Measurements from ENCODE around the gene ZFC3H1. TPM values are rescaled to one million over a fixed set of nuclear protein-coding genes. Genes with fewer than 3 reads are reported as not detected.

Gene ZFC3H1
- total and polyA plus RNA-seq, 4 donors: 38.5 to 62.4 (median 59.7) TPM

GRCh38 chr12:71656740-71657139, 6.9 kb downstream of the ZFC3H1 start:
- H3K27me3 ChIP-seq (ENCODE audit: control insufficient read depth, insufficient read depth, low read length): no peaks in the 10 kb centered on the region
- 100% methylated on average over 1 of the region's 3 CpGs for WGBS (ENCODE audit: insufficient coverage)
- H3K4me1 ChIP-seq (ENCODE audit: control insufficient read depth, insufficient read depth, low read length): peaks cover 10% of the 10 kb centered on the region
- H3K27ac ChIP-seq (ENCODE audit: low read depth, low read length): no peak overlapping the region
- no peak overlapping the region for H3K4me3 ChIP-seq (ENCODE audit: low read depth, low read length)
- H3K36me3 ChIP-seq (ENCODE audit: control insufficient read depth, insufficient read depth, low read length): peaks cover 10% of the 10 kb centered on the region
- peaks cover 4% of the 10 kb centered on the region for H3K9me3 ChIP-seq (ENCODE audit: control insufficient read depth, insufficient read depth, low read length)
- no peak for DNase-seq (ENCODE audit: low read depth in 4 of 6, low spot score in 6 of 6)

- no CpG with 5 or more reads among the region's 1 CpG for WGBS (ENCODE audit: insufficient coverage)
- no peak for DNase-seq (ENCODE audit: low read depth in 4 of 6, low spot score in 6 of 6)
- Histone ChIP-seq H3K36me3 (ENCODE audit: control insufficient read depth, insufficient read depth, low read length) (peaks cover 10% of the 10 kb centered on the region), H3K27me3 (ENCODE audit: control insufficient read depth, insufficient read depth, low read length) (no peaks in the 10 kb centered on the region), H3K4me1 (ENCODE audit: control insufficient read depth, insufficient read depth, low read length) (peaks cover 1% of the 10 kb centered on the region), H3K9me3 (ENCODE audit: control insufficient read depth, insufficient read depth, low read length) (peaks cover 4% of the 10 kb centered on the region), H3K27ac (ENCODE audit: low read depth, low read length) (no peak overlapping the region), H3K4me3 (ENCODE audit: low read depth, low read length) (no peak overlapping the region)
These were observed 7.7 kb downstream of the ZFC3H1 start for GRCh38 chr12:71655907-71656306.

GRCh38 chr12:71655495-71655894, 8.2 kb downstream of the ZFC3H1 start:
- no peak for DNase-seq (ENCODE audit: low read depth in 4 of 6, low spot score in 6 of 6)
- H3K27me3 ChIP-seq (ENCODE audit: control insufficient read depth, insufficient read depth, low read length): no peaks in the 10 kb centered on the region
- no peaks in the 10 kb centered on the region for H3K4me1 ChIP-seq (ENCODE audit: control insufficient read depth, insufficient read depth, low read length)
- H3K4me3 ChIP-seq (ENCODE audit: low read depth, low read length): no peak overlapping the region
- peaks cover 4% of the 10 kb centered on the region for H3K9me3 ChIP-seq (ENCODE audit: control insufficient read depth, insufficient read depth, low read length)
- WGBS (ENCODE audit: insufficient coverage): no CpG with 5 or more reads among the region's 1 CpG
- H3K27ac ChIP-seq (ENCODE audit: low read depth, low read length): no peak overlapping the region
- H3K36me3 ChIP-seq (ENCODE audit: control insufficient read depth, insufficient read depth, low read length): peaks cover 10% of the 10 kb centered on the region

DNA sequence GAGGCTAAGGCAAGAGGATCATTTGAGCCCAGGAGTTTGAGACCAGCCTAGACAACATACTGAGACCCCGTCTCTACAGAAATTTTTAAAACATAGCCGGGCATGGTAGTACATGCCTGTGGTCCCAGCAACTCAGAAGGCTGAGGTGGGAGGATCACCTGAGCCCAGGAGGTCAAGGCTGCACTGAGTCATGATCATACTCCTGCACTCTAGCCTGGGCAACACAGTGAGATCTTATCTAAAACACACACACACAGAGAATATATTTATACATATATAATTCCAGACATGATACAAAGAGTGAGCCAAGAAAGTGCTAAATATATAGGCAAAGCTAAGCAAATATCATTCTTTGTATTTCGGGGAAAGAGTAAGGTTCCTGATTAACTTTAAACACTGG, 9.4 kb downstream of the ZFC3H1 start:
- no peaks in the 10 kb centered on the region for H3K27me3 ChIP-seq (ENCODE audit: control insufficient read depth, insufficient read depth, low read length)
- no peak overlapping the region for H3K4me3 ChIP-seq (ENCODE audit: low read depth, low read length)
- H3K27ac ChIP-seq (ENCODE audit: low read depth, low read length): no peak overlapping the region
- H3K36me3 ChIP-seq (ENCODE audit: control insufficient read depth, insufficient read depth, low read length): peaks cover 10% of the 10 kb centered on the region
- no peak for DNase-seq (ENCODE audit: low read depth in 4 of 6, low spot score in 6 of 6)
- H3K4me1 ChIP-seq (ENCODE audit: control insufficient read depth, insufficient read depth, low read length): no peaks in the 10 kb centered on the region
- H3K9me3 ChIP-seq (ENCODE audit: control insufficient read depth, insufficient read depth, low read length): peaks cover 4% of the 10 kb centered on the region
- 71% methylated on average over 2 of the region's 3 CpGs for WGBS (ENCODE audit: insufficient coverage)

- no peaks in the 10 kb centered on the region for H3K27me3 ChIP-seq (ENCODE audit: control insufficient read depth, insufficient read depth, low read length)
- no peak overlapping the region for H3K4me3 ChIP-seq (ENCODE audit: low read depth, low read length)
- no peak for DNase-seq (ENCODE audit: low read depth in 4 of 6, low spot score in 6 of 6)
- WGBS (ENCODE audit: insufficient coverage): no CpG with 5 or more reads among the region's 2 CpGs
- peaks cover 4% of the 10 kb centered on the region for H3K9me3 ChIP-seq (ENCODE audit: control insufficient read depth, insufficient read depth, low read length)
- H3K27ac ChIP-seq (ENCODE audit: low read depth, low read length): no peak overlapping the region
- H3K36me3 ChIP-seq (ENCODE audit: control insufficient read depth, insufficient read depth, low read length): peaks cover 7% of the 10 kb centered on the region
- no peaks in the 10 kb centered on the region for H3K4me1 ChIP-seq (ENCODE audit: control insufficient read depth, insufficient read depth, low read length)
These were observed 10.5 kb downstream of the ZFC3H1 start for GRCh38 chr12:71653137-71653536.

DNA sequence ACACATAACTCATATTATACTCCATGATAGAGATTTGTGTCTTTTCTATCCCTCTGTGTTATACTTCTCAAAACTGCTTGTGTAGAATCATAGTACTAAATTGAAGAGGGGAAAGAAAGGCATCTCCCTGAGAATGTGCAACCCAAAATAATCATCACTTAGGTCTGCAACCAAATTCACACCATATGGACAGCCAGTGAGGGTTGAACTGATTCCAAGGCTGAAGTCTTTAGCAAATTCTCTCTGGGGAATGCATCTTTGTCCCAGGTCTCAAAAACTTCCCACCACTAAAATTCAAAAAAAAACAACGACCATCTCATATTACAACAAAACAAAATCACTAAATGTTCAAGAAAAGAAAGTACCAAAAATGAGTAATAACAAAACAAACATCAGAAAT, 11.0 kb downstream of the ZFC3H1 start:
- no peaks in the 10 kb centered on the region for H3K4me1 ChIP-seq (ENCODE audit: control insufficient read depth, insufficient read depth, low read length)
- peaks cover 2% of the 10 kb centered on the region for H3K36me3 ChIP-seq (ENCODE audit: control insufficient read depth, insufficient read depth, low read length)
- H3K9me3 ChIP-seq (ENCODE audit: control insufficient read depth, insufficient read depth, low read length): peaks cover 4% of the 10 kb centered on the region
- H3K4me3 ChIP-seq (ENCODE audit: low read depth, low read length): no peak overlapping the region
- DNase-seq (ENCODE audit: low read depth in 4 of 6, low spot score in 6 of 6): no peak
- no CpG with 5 or more reads among the region's 1 CpG for WGBS (ENCODE audit: insufficient coverage)
- H3K27me3 ChIP-seq (ENCODE audit: control insufficient read depth, insufficient read depth, low read length): no peaks in the 10 kb centered on the region
- no peak overlapping the region for H3K27ac ChIP-seq (ENCODE audit: low read depth, low read length)

DNA sequence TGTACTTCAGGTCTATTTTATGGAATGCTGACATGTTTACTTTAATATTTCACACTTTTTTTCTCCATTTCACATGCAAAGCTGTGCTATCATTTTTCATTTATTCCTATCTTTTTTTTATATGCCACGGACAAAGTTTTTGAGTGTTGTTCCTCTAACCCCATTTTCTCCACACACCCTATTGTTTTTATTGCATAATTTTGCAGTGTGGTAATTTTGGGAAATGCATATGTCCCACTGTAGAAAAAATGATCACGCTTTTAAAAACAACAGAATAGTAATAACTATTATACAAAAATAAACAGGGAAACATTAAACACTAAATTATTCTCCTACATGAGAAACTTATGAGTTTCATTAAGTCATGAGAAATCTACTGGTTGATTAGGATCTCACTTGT, 14.2 kb downstream of the ZFC3H1 start:
- H3K27ac ChIP-seq (ENCODE audit: low read depth, low read length): no peak overlapping the region
- H3K9me3 ChIP-seq (ENCODE audit: control insufficient read depth, insufficient read depth, low read length): peaks cover 4% of the 10 kb centered on the region
- no peaks in the 10 kb centered on the region for H3K4me1 ChIP-seq (ENCODE audit: control insufficient read depth, insufficient read depth, low read length)
- WGBS (ENCODE audit: insufficient coverage): no CpG with 5 or more reads among the region's 2 CpGs
- no peak for DNase-seq (ENCODE audit: low read depth in 4 of 6, low spot score in 6 of 6)
- no peak overlapping the region for H3K4me3 ChIP-seq (ENCODE audit: low read depth, low read length)
- peaks cover 3% of the 10 kb centered on the region for H3K36me3 ChIP-seq (ENCODE audit: control insufficient read depth, insufficient read depth, low read length)
- no peaks in the 10 kb centered on the region for H3K27me3 ChIP-seq (ENCODE audit: control insufficient read depth, insufficient read depth, low read length)

GRCh38 chr12:71648537-71648936, 15.1 kb downstream of the ZFC3H1 start:
- WGBS (ENCODE audit: insufficient coverage): 90% methylated on average over 2 of the region's 4 CpGs

GRCh38 chr12:71646512-71646911, 17.1 kb downstream of the ZFC3H1 start:
- no peaks in the 10 kb centered on the region for H3K9me3 ChIP-seq (ENCODE audit: control insufficient read depth, insufficient read depth, low read length)
- peaks cover 11% of the 10 kb centered on the region for H3K36me3 ChIP-seq (ENCODE audit: control insufficient read depth, insufficient read depth, low read length)
- no peak for DNase-seq (ENCODE audit: low read depth in 4 of 6, low spot score in 6 of 6)
- H3K4me3 ChIP-seq (ENCODE audit: low read depth, low read length): no peak overlapping the region
- H3K4me1 ChIP-seq (ENCODE audit: control insufficient read depth, insufficient read depth, low read length): no peaks in the 10 kb centered on the region
- H3K27ac ChIP-seq (ENCODE audit: low read depth, low read length): no peak overlapping the region
- 100% methylated on average over 1 of the region's 3 CpGs for WGBS (ENCODE audit: insufficient coverage)
- no peaks in the 10 kb centered on the region for H3K27me3 ChIP-seq (ENCODE audit: control insufficient read depth, insufficient read depth, low read length)

More at GRCh38 chr12:71648537-71648936, 15.1 kb downstream of the ZFC3H1 start:
- Histone ChIP-seq H3K27me3 (ENCODE audit: control insufficient read depth, insufficient read depth, low read length) (no peaks in the 10 kb centered on the region), H3K9me3 (ENCODE audit: control insufficient read depth, insufficient read depth, low read length) (peaks cover 3% of the 10 kb centered on the region), H3K27ac (ENCODE audit: low read depth, low read length) (no peak overlapping the region), H3K4me1 (ENCODE audit: control insufficient read depth, insufficient read depth, low read length) (no peaks in the 10 kb centered on the region), H3K4me3 (ENCODE audit: low read depth, low read length) (no peak overlapping the region), H3K36me3 (ENCODE audit: control insufficient read depth, insufficient read depth, low read length) (peaks cover 7% of the 10 kb centered on the region)
- no peak for DNase-seq (ENCODE audit: low read depth in 4 of 6, low spot score in 6 of 6)

GRCh38 chr12:71645268-71645667, 18.4 kb downstream of the ZFC3H1 start:
- H3K36me3 ChIP-seq (ENCODE audit: control insufficient read depth, insufficient read depth, low read length): peaks cover 14% of the 10 kb centered on the region
- 94% methylated on average over 3 of the region's 3 CpGs for WGBS (ENCODE audit: insufficient coverage)

More at GRCh38 chr12:71645268-71645667, 18.4 kb downstream of the ZFC3H1 start:
- no peaks in the 10 kb centered on the region for H3K27me3 ChIP-seq (ENCODE audit: control insufficient read depth, insufficient read depth, low read length)
- no peak overlapping the region for H3K27ac ChIP-seq (ENCODE audit: low read depth, low read length)
- no peak for DNase-seq (ENCODE audit: low read depth in 4 of 6, low spot score in 6 of 6)
- H3K9me3 ChIP-seq (ENCODE audit: control insufficient read depth, insufficient read depth, low read length): no peaks in the 10 kb centered on the region
- no peak overlapping the region for H3K4me3 ChIP-seq (ENCODE audit: low read depth, low read length)
- H3K4me1 ChIP-seq (ENCODE audit: control insufficient read depth, insufficient read depth, low read length): no peaks in the 10 kb centered on the region

Measured in spinal cord (tissue), 10 donors.